K562 (cell line): ENCODE data around the gene CCDC34. TPM values are rescaled to one million over a fixed set of nuclear protein-coding genes. Genes with fewer than 3 reads are reported as not detected.

Experiments used
- ATF1 ChIP-seq, 2 experiments: fragments of 450-650 bp in 1 of 2; IDR thresholded peaks; 2 replicates each; pipeline ENCODE4 v1.6.1; 2016; ENCODE audit warnings: missing compliant biosample characterization in 1 of 2, missing genetic modification characterization in 1 of 2
- ATF6 ChIP-seq: sonication (generic); formaldehyde crosslinking; IDR thresholded peaks from 2 replicates; pipeline ENCODE4 v1.4.0; 2020; ENCODE audit warnings: mild to moderate bottlenecking, missing genetic modification reagents
- BRD4 ChIP-seq: fragments of 200-600 bp; sonication (generic); IDR thresholded peaks from 2 replicates; pipeline ENCODE4 v1.6.1; 2017; ENCODE audit warnings: inconsistent platforms
- CBX3 ChIP-seq, 2 experiments: IDR thresholded peaks; 1 replicate in 1 of 2; 2 replicates in 1 of 2; pipeline ENCODE4 v1.6.1; 2012; ENCODE audit warnings: inconsistent platforms in 2 of 2, low read length in 2 of 2, borderline replicate concordance in 1 of 2, control low read depth in 1 of 2
- FOXK2 ChIP-seq, 2 experiments: fragments of 450-650 bp; IDR thresholded peaks in 1 of 2; conservative IDR thresholded peaks in 1 of 2; 2 replicates each; pipeline ENCODE4 v1.6.1; 2016; ENCODE audit warnings: low read depth in 2 of 2, mild to moderate bottlenecking in 1 of 2
- HDAC6 ChIP-seq: IDR thresholded peaks from 2 replicates; pipeline ENCODE4 v1.6.1; 2012; ENCODE audit warnings: low read depth, mild to moderate bottlenecking, control low read depth, inconsistent platforms, low read length, moderate library complexity
- KAT2B ChIP-seq: IDR thresholded peaks from one replicate; pipeline ENCODE4 v1.6.1; 2012; ENCODE audit warnings: low read depth, mild to moderate bottlenecking, control low read depth, inconsistent platforms, low read length, moderate library complexity
- KDM4B ChIP-seq, 2 experiments: fragments of 450-650 bp in 1 of 2; sonication (generic) in 1 of 2; IDR thresholded peaks; 2 replicates each; pipeline ENCODE4 v1.6.1; 2016 to 2017; ENCODE audit warnings: borderline replicate concordance in 2 of 2, antibody characterized with exemption in 1 of 2, low read depth in 1 of 2, mild to moderate bottlenecking in 1 of 2
- KLF10 ChIP-seq: fragments of 250-450 bp; sonication (Bioruptor Pico); IDR thresholded peaks from 2 replicates; pipeline ENCODE4 v1.6.1; 2021; ENCODE audit warnings: matching md5 sums
- NFIC ChIP-seq: fragments of 450-650 bp; IDR thresholded peaks from 2 replicates; pipeline ENCODE4 v1.6.1; 2017; ENCODE audit warnings: mild to moderate bottlenecking, inconsistent platforms
- NR2C2 ChIP-seq, 2 experiments: fragments of 200-800 bp in 1 of 2; sonication (Bioruptor generic) in 1 of 2; sonication (generic) in 1 of 2; formaldehyde crosslinking in 1 of 2; IDR thresholded peaks; 2 replicates each; pipeline versions ENCODE4 v1.6.1 to v1.8.0; 2016 to 2022; ENCODE audit warnings: mild to moderate bottlenecking in 1 of 2, missing compliant biosample characterization in 1 of 2, missing genetic modification characterization in 1 of 2, missing genetic modification reagents in 1 of 2
- POLR3G ChIP-seq: IDR thresholded peaks from 2 replicates; pipeline ENCODE4 v1.6.1; 2011; ENCODE audit not compliant: insufficient read length, insufficient replicate concordance; ENCODE audit errors: extremely low read depth
- PTTG1 ChIP-seq: fragments of 450-650 bp; IDR thresholded peaks from 2 replicates; pipeline ENCODE4 v1.6.1; 2016; ENCODE audit warnings: low read depth, mild to moderate bottlenecking, missing genetic modification characterization, missing compliant biosample characterization
- RHOXF2B ChIP-seq: fragments of 250-450 bp; sonication (Bioruptor Pico); conservative IDR thresholded peaks from 2 replicates; pipeline ENCODE4 v1.5.1; 2021
- RNF2 ChIP-seq: sonication (generic); IDR thresholded peaks from 2 replicates; pipeline ENCODE4 v1.6.1; 2016
- SRSF9 ChIP-seq: fragments of 200-400 bp; formaldehyde crosslinking; IDR thresholded peaks from 2 replicates; pipeline ENCODE4 v1.6.1; 2017; ENCODE audit warnings: low read depth, low read length, borderline replicate concordance
- STAT6 ChIP-seq: sonication (generic); formaldehyde crosslinking; IDR thresholded peaks from 2 replicates; pipeline ENCODE4 v1.8.1; 2023; ENCODE audit warnings: mild to moderate bottlenecking, missing genetic modification reagents
- TCF3 ChIP-seq: sonication (generic); formaldehyde crosslinking; IDR thresholded peaks from 2 replicates; pipeline ENCODE4 v1.4.0; 2020; ENCODE audit warnings: mild to moderate bottlenecking, missing genetic modification reagents
- USF2 ChIP-seq: sonication (generic); formaldehyde crosslinking; IDR thresholded peaks from 2 replicates; pipeline ENCODE4 v1.5.0; 2020; ENCODE audit warnings: missing genetic modification reagents
- ZNF175 ChIP-seq: fragments of 200-800 bp; sonication (Bioruptor generic); IDR thresholded peaks from 2 replicates; pipeline ENCODE4 v1.6.1; 2016; ENCODE audit warnings: low read depth, mild to moderate bottlenecking, missing genetic modification characterization, missing compliant biosample characterization
- ZNF311 ChIP-seq: fragments of 250-450 bp; sonication (Bioruptor Pico); IDR thresholded peaks from 2 replicates; pipeline ENCODE4 v1.4.0; 2020; ENCODE audit warnings: mild to moderate bottlenecking, moderate library complexity
- ZNF444 ChIP-seq: fragments of 250-450 bp; sonication (Bioruptor Pico); IDR thresholded peaks from 2 replicates; pipeline ENCODE4 v1.4.0; 2020; ENCODE audit warnings: mild to moderate bottlenecking, moderate library complexity
- ZNF644 ChIP-seq: fragments of 200-800 bp; sonication (Bioruptor generic); IDR thresholded peaks from 2 replicates; pipeline ENCODE4 v1.6.1; 2016; ENCODE audit warnings: low read depth, missing genetic modification characterization, missing compliant biosample characterization
- polyA plus RNA-seq, 8 experiments: library from polyadenylated mRNA; depleted of rRNA in 4 of 8; stranded (reverse) in 5 of 8; unstranded in 3 of 8; fragments of >200 nt; fragmentation: Nextera tagmentation in 2 of 8; fragmentation: Illumina TruSeq in 1 of 8; extraction: Ambion mirVana in 2 of 8; extraction: Trizol in 1 of 8; gene quantifications; 2 replicates each; pipeline versions ENCODE4 v1.2.1 to v1.2.3, GENCODE V29; 2011 to 2014; ENCODE audit warnings: inconsistent platforms in 1 of 8, missing spikeins in 1 of 8
- total RNA-seq, 7 experiments: library from RNA; depleted of rRNA in 6 of 7; stranded (reverse); fragments of >200 nt in 6 of 7; fragmentation: Illumina TruSeq in 2 of 7; extraction: Trizol in 2 of 7; gene quantifications; 2 replicates each; pipeline versions ENCODE4 v1.2.1 to v1.2.3, GENCODE V29; 2011 to 2021; ENCODE audit warnings: low replicate concordance in 1 of 7

CCDC34 gene
- total and polyA plus RNA-seq, 9 of the 15 experiments (the other 6 are each of a cell fraction or from before 2014, with no cell fraction given), result 6.2 to 42.0 (median 15.7) TPM

- TF ChIP-seq KAT2B, result no peak
- TF ChIP-seq FOXK2 (conservative IDR thresholded peaks at IDR 0.05 in 1 of 2, IDR thresholded peaks at IDR 0.05 in 1 of 2; ENCODE audit: low read depth in 2 of 2), result peak; percentile 24 to 46; a peak in 2 of 4 replicates
- TF ChIP-seq ZNF175, result no peak
- no peak for TF ChIP-seq ATF6 (CRISPR knock-in tag)
- no peak for TF ChIP-seq BRD4
- TF ChIP-seq ZNF311 (CRISPR knock-in tag), result no peak
- no peak for TF ChIP-seq KLF10 (CRISPR knock-in tag)
- TF ChIP-seq SRSF9, result no peak
- TF ChIP-seq USF2 (CRISPR knock-in tag), result no peak
- no peak for TF ChIP-seq ZNF444 (CRISPR knock-in tag)
- no peak for TF ChIP-seq STAT6 (CRISPR knock-in tag)
- peak; percentile 69 for TF ChIP-seq NFIC
- TF ChIP-seq ATF1 (CRISPR knock-in tag; IDR thresholded peaks at IDR 0.05), result no peak
- peak; percentile 52 for TF ChIP-seq ATF1 (tag; IDR thresholded peaks at IDR 0.05)
- TF ChIP-seq TCF3, result peak; percentile 96
- TF ChIP-seq RNF2, result no peak; the same call in 1 of the 2 replicates
- no peak for TF ChIP-seq POLR3G
- TF ChIP-seq KDM4B (IDR thresholded peaks at IDR 0.05; ENCODE audit: borderline replicate concordance in 2 of 2, low read depth in 1 of 2), result no peak
- no peak for TF ChIP-seq PTTG1 (tag)
- TF ChIP-seq RHOXF2B, result no peak
- TF ChIP-seq CBX3 (IDR thresholded peaks at IDR 0.05; ENCODE audit: borderline replicate concordance in 1 of 2, low read length in 2 of 2), result no peak
- TF ChIP-seq NR2C2 (CRISPR knock-in tag; IDR thresholded peaks at IDR 0.05), result no peak
- TF ChIP-seq NR2C2 (tag; IDR thresholded peaks at IDR 0.05), result no peak
- no peak for TF ChIP-seq ZNF644
- no peak for TF ChIP-seq HDAC6
Measured at GRCh38 chr11:27372164-27372563, 9.1 kb upstream of the CCDC34 start (continued).
